Measurements from ENCODE around the gene BNC2.
"Not testable (repeated sequence)": the region's sequence is repeated elsewhere in the genome, so short reads cannot be mapped to it uniquely, and the experiment has no call there.

BNC2 gene

GRCh38 chr9:16883586-16883985, 13.1 kb upstream of the BNC2 start:
- Mint-ChIP-seq H3K4me1 (ENCODE audit: low read depth) (no peaks in the 10 kb centered on the region), H3K27ac (no peak overlapping the region), H3K9me3 (peaks cover 25% of the 10 kb centered on the region), H3K4me3 (no peak overlapping the region), H3K36me3 (ENCODE audit: low read depth) (no peaks in the 10 kb centered on the region), H3K27me3 (ENCODE audit: low read depth) (no peaks in the 10 kb centered on the region)

GRCh38 chr9:16882440-16882839, 12.0 kb upstream of the BNC2 start:
- not testable (repeated sequence) for H3K27me3 Mint-ChIP-seq (ENCODE audit: low read depth); H3K27ac Mint-ChIP-seq; H3K36me3 Mint-ChIP-seq (ENCODE audit: low read depth); H3K4me1 Mint-ChIP-seq (ENCODE audit: low read depth); H3K4me3 Mint-ChIP-seq
- peaks cover 27% of the 10 kb centered on the region for H3K9me3 Mint-ChIP-seq

- Mint-ChIP-seq H3K36me3 (ENCODE audit: low read depth) (no peaks in the 10 kb centered on the region), H3K9me3 (peaks cover 25% of the 10 kb centered on the region), H3K4me3 (no peak overlapping the region), H3K27ac (no peak overlapping the region), H3K4me1 (ENCODE audit: low read depth) (no peaks in the 10 kb centered on the region), H3K27me3 (ENCODE audit: low read depth) (no peaks in the 10 kb centered on the region)
Observed at GRCh38 chr9:16879416-16879815, 8.9 kb upstream of the BNC2 start.

GRCh38 chr9:16877256-16877655, 6.8 kb upstream of the BNC2 start:
- no peaks in the 10 kb centered on the region for H3K4me1 Mint-ChIP-seq (ENCODE audit: low read depth)
- peaks cover 9% of the 10 kb centered on the region for H3K27me3 Mint-ChIP-seq (ENCODE audit: low read depth)
- H3K36me3 Mint-ChIP-seq (ENCODE audit: low read depth) = no peaks in the 10 kb centered on the region
- H3K4me3 Mint-ChIP-seq = no peak overlapping the region
- H3K9me3 Mint-ChIP-seq = peaks cover 18% of the 10 kb centered on the region
- H3K27ac Mint-ChIP-seq = no peak overlapping the region

- no peaks in the 10 kb centered on the region for H3K36me3 Mint-ChIP-seq (ENCODE audit: low read depth)
- no peak overlapping the region for H3K4me3 Mint-ChIP-seq
- no peak overlapping the region for H3K27ac Mint-ChIP-seq
- H3K9me3 Mint-ChIP-seq = peaks cover 10% of the 10 kb centered on the region
- H3K4me1 Mint-ChIP-seq (ENCODE audit: low read depth) = no peaks in the 10 kb centered on the region
- H3K27me3 Mint-ChIP-seq (ENCODE audit: low read depth) = peaks cover 39% of the 10 kb centered on the region
Observed at GRCh38 chr9:16873126-16873802, 2.8 kb upstream of the BNC2 start.

GRCh38 chr9:16871336-16872151, 1.1 kb upstream of the BNC2 start:
- no peaks in the 10 kb centered on the region for H3K4me1 Mint-ChIP-seq (ENCODE audit: low read depth)
- H3K4me3 Mint-ChIP-seq = no peak overlapping the region
- H3K27ac Mint-ChIP-seq = no peak overlapping the region
- H3K27me3 Mint-ChIP-seq (ENCODE audit: low read depth) = peaks cover 45% of the 10 kb centered on the region
- peaks cover 3% of the 10 kb centered on the region for H3K9me3 Mint-ChIP-seq
- H3K36me3 Mint-ChIP-seq (ENCODE audit: low read depth) = no peaks in the 10 kb centered on the region

- Mint-ChIP-seq H3K4me1 (ENCODE audit: low read depth) (no peaks in the 10 kb centered on the region), H3K4me3 (no peak overlapping the region), H3K27ac (no peak overlapping the region), H3K36me3 (ENCODE audit: low read depth) (no peaks in the 10 kb centered on the region), H3K27me3 (ENCODE audit: low read depth) (peaks cover 45% of the 10 kb centered on the region), H3K9me3 (no peaks in the 10 kb centered on the region)
Observed at GRCh38 chr9:16869882-16870595, 431 bp downstream of the BNC2 start.

GRCh38 chr9:16869131-16869881, 1.2 kb downstream of the BNC2 start:
- peaks cover 45% of the 10 kb centered on the region for H3K27me3 Mint-ChIP-seq (ENCODE audit: low read depth)
- no peaks in the 10 kb centered on the region for H3K36me3 Mint-ChIP-seq (ENCODE audit: low read depth)
- no peaks in the 10 kb centered on the region for H3K4me1 Mint-ChIP-seq (ENCODE audit: low read depth)
- H3K4me3 Mint-ChIP-seq = no peak overlapping the region
- H3K27ac Mint-ChIP-seq = no peak overlapping the region
- H3K9me3 Mint-ChIP-seq = no peaks in the 10 kb centered on the region

- Mint-ChIP-seq H3K27ac (no peak overlapping the region), H3K4me1 (ENCODE audit: low read depth) (no peaks in the 10 kb centered on the region), H3K27me3 (ENCODE audit: low read depth) (peaks cover 42% of the 10 kb centered on the region), H3K36me3 (ENCODE audit: low read depth) (no peaks in the 10 kb centered on the region), H3K9me3 (no peaks in the 10 kb centered on the region), H3K4me3 (no peak overlapping the region)
Observed at GRCh38 chr9:16868701-16869100, 1.8 kb downstream of the BNC2 start.

- H3K9me3 Mint-ChIP-seq = no peaks in the 10 kb centered on the region
- no peaks in the 10 kb centered on the region for H3K36me3 Mint-ChIP-seq (ENCODE audit: low read depth)
- H3K27ac Mint-ChIP-seq = no peak overlapping the region
- H3K4me3 Mint-ChIP-seq = no peak overlapping the region
- no peaks in the 10 kb centered on the region for H3K4me1 Mint-ChIP-seq (ENCODE audit: low read depth)
- H3K27me3 Mint-ChIP-seq (ENCODE audit: low read depth) = peaks cover 40% of the 10 kb centered on the region
Observed at GRCh38 chr9:16867576-16868311, 2.7 kb downstream of the BNC2 start.

- no peaks in the 10 kb centered on the region for H3K9me3 Mint-ChIP-seq
- no peaks in the 10 kb centered on the region for H3K4me1 Mint-ChIP-seq (ENCODE audit: low read depth)
- peaks cover 29% of the 10 kb centered on the region for H3K27me3 Mint-ChIP-seq (ENCODE audit: low read depth)
Observed at GRCh38 chr9:16866587-16866986, 3.9 kb downstream of the BNC2 start.

GRCh38 chr9:16864649-16865434, 5.6 kb downstream of the BNC2 start:
- no peak overlapping the region for H3K27ac Mint-ChIP-seq
- H3K4me1 Mint-ChIP-seq (ENCODE audit: low read depth) = no peaks in the 10 kb centered on the region
- no peak overlapping the region for H3K4me3 Mint-ChIP-seq
- H3K9me3 Mint-ChIP-seq = no peaks in the 10 kb centered on the region
- H3K27me3 Mint-ChIP-seq (ENCODE audit: low read depth) = peaks cover 22% of the 10 kb centered on the region
- H3K36me3 Mint-ChIP-seq (ENCODE audit: low read depth) = no peaks in the 10 kb centered on the region

More at GRCh38 chr9:16866587-16866986, 3.9 kb downstream of the BNC2 start:
- Mint-ChIP-seq H3K4me3 (no peak overlapping the region), H3K36me3 (ENCODE audit: low read depth) (no peaks in the 10 kb centered on the region), H3K27ac (no peak overlapping the region)

GRCh38 chr9:16848179-16848578, 22.3 kb downstream of the BNC2 start:
- no peaks in the 10 kb centered on the region for H3K4me1 Mint-ChIP-seq (ENCODE audit: low read depth)
- H3K9me3 Mint-ChIP-seq = peaks cover 4% of the 10 kb centered on the region
- no peaks in the 10 kb centered on the region for H3K27me3 Mint-ChIP-seq (ENCODE audit: low read depth)
- no peak overlapping the region for H3K4me3 Mint-ChIP-seq
- H3K27ac Mint-ChIP-seq = no peak overlapping the region
- no peaks in the 10 kb centered on the region for H3K36me3 Mint-ChIP-seq (ENCODE audit: low read depth)
